Epithelial cell of proximal tubule (primary cell): ENCODE measurements around the gene ASPM. TPM values are rescaled to one million over a fixed set of nuclear protein-coding genes. Genes with fewer than 3 reads are reported as not detected.

Experiments used
- DNase-seq: peaks from one replicate; pipeline ENCODE4 v3.0.0-alpha.2; 2011; ENCODE audit warnings: low read depth
- H3K4me3 ChIP-seq: 2 replicates; pipeline ENCODE4 v1.5.1; 2011; ENCODE audit warnings: low read depth, mild to moderate bottlenecking, low read length
- CTCF ChIP-seq: conservative IDR thresholded peaks from 2 replicates; pipeline ENCODE4 v1.5.1; 2012; ENCODE audit warnings: low read depth, mild to moderate bottlenecking, low read length
- total RNA-seq: library from RNA; depleted of rRNA; stranded (reverse); fragments of >200 nt; gene quantifications from 2 replicates; pipeline ENCODE4 v1.2.3, GENCODE V29; 2015

Gene ASPM
- total RNA-seq, 1 donor from 2014 or later, result 39.6 TPM

GRCh38 chr1:197156692-197157091 lies 10.2 kb upstream of the ASPM start:
- no peak overlapping the region for H3K4me3 ChIP-seq
- no peak for DNase-seq

GRCh38 chr1:197152662-197153061 lies 6.2 kb upstream of the ASPM start:
- H3K4me3 ChIP-seq, result no peak overlapping the region
- TF ChIP-seq CTCF, result no peak
- no peak for DNase-seq

More at GRCh38 chr1:197156692-197157091, 10.2 kb upstream of the ASPM start:
- peak; percentile 45 for TF ChIP-seq CTCF

- no peak for TF ChIP-seq CTCF
- H3K4me3 ChIP-seq, result no peak overlapping the region
- DNase-seq, result no peak
Measured at GRCh38 chr1:197151185-197151584, 4.7 kb upstream of the ASPM start.

- TF ChIP-seq CTCF, result no peak
- no peak for DNase-seq
- H3K4me3 ChIP-seq, result no peak overlapping the region
Measured at GRCh38 chr1:197150336-197151005, 4.0 kb upstream of the ASPM start.

GRCh38 chr1:197149340-197149739 lies 2.9 kb upstream of the ASPM start:
- DNase-seq, result no peak

GRCh38 chr1:197145446-197146024 lies 934 bp downstream of the ASPM start:
- H3K4me3 ChIP-seq, result peak overlapping the region; percentile 71
- no peak for DNase-seq
- TF ChIP-seq CTCF, result no peak

More at GRCh38 chr1:197149340-197149739, 2.9 kb upstream of the ASPM start:
- H3K4me3 ChIP-seq, result no peak overlapping the region
- TF ChIP-seq CTCF, result no peak
